ENCODE measurements around the gene TLE5. TPM values are rescaled to one million over a fixed set of nuclear protein-coding genes. Genes with fewer than 3 reads are reported as not detected.

Gene TLE5
- total and polyA plus RNA-seq, 10 of the 15 experiments (the other 5 are each of a cell fraction or from before 2014, with no cell fraction given): 2.5 to 373 (median 154) TPM

DNA sequence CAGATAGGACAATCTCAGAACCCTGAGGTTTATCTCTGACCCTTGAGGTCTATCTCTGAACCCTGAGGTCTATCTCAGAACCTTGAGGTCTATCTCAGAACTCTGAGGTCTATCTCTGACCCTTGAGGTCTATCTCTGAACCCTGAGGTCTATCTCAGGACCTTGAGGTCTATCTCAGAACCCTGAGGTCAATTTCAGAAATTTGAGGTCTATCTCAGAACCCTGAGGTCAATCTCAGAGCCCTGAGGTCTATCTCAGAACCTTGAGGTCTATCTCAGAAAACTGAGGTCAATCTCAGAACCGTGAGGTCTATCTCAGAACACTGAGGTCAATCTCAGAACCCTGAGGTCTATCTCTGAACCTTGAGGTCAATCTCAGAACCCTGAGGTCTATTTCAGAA, 35.5 kb downstream of the TLE5 start (continued):
- TF ChIP-seq SMARCA5 (IDR thresholded peaks at IDR 0.05) (no peak), MYB (IDR thresholded peaks at IDR 0.05; ENCODE audit: borderline replicate concordance, low read depth, low read length) (no peak), WRNIP1 (IDR thresholded peaks at IDR 0.05; ENCODE audit: borderline replicate concordance, low read depth, low read length) (no peak), STAT1 (conservative IDR thresholded peaks at IDR 0.05) (no peak), EZH2 (IDR thresholded peaks at IDR 0.05; ENCODE audit: borderline replicate concordance, control insufficient read depth, low read depth, low read length) (no peak), BRCA1 (IDR thresholded peaks at IDR 0.05; ENCODE audit: low read depth, low read length) (no peak), EED (IDR thresholded peaks at IDR 0.05; ENCODE audit: low read depth) (no peak), PKNOX1 (IDR thresholded peaks at IDR 0.05) (no peak)
- TF ChIP-seq, protein P1, sequence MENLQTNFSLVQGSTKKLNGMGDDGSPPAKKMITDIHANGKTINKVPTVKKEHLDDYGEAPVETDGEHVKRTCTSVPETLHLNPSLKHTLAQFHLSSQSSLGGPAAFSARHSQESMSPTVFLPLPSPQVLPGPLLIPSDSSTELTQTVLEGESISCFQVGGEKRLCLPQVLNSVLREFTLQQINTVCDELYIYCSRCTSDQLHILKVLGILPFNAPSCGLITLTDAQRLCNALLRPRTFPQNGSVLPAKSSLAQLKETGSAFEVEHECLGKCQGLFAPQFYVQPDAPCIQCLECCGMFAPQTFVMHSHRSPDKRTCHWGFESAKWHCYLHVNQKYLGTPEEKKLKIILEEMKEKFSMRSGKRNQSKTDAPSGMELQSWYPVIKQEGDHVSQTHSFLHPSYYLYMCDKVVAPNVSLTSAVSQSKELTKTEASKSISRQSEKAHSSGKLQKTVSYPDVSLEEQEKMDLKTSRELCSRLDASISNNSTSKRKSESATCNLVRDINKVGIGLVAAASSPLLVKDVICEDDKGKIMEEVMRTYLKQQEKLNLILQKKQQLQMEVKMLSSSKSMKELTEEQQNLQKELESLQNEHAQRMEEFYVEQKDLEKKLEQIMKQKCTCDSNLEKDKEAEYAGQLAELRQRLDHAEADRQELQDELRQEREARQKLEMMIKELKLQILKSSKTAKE (IDR thresholded peaks at IDR 0.05; ENCODE audit: low read depth, poor library complexity, severe bottlenecking): no peak

DNA sequence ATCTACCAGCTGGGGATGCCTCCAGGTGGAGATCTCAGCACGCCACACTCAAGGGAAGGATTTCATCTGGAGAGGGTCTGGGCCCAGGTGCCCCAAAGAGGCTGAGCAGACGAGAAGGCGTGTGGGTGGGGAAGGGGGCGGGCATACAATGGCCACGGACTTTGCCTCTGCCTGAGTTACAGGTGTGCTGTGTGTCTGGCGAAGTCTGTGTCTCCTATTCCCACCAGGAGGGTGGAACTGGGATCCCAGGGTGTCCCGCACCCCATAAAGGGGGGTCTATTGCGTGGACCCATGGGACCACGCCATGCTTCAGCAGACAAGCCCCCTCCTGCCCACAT, 36.8 kb downstream of the TLE5 start:
- POLR2A ChIA-PET: no interaction called here
- TF ChIP-seq MYC (IDR thresholded peaks at IDR 0.05; ENCODE audit: insufficient read depth, insufficient read length, insufficient replicate concordance, low read length, severe bottlenecking) (no peak), WRNIP1 (IDR thresholded peaks at IDR 0.05; ENCODE audit: borderline replicate concordance, low read depth, low read length) (no peak), MTA2 (IDR thresholded peaks at IDR 0.05; ENCODE audit: low read depth) (no peak), BMI1 (IDR thresholded peaks at IDR 0.05; ENCODE audit: borderline replicate concordance) (no peak), BRCA1 (IDR thresholded peaks at IDR 0.05; ENCODE audit: low read depth, low read length) (no peak), RFX5 (IDR thresholded peaks at IDR 0.05; ENCODE audit: low read depth, low read length) (no peak), EED (IDR thresholded peaks at IDR 0.05; ENCODE audit: low read depth) (no peak), CREB1 (IDR thresholded peaks at IDR 0.05; ENCODE audit: low read depth) (no peak), HDAC6 (IDR thresholded peaks at IDR 0.05; ENCODE audit: unreplicated experiment) (no peak)
- TF ChIP-seq, protein P2, sequence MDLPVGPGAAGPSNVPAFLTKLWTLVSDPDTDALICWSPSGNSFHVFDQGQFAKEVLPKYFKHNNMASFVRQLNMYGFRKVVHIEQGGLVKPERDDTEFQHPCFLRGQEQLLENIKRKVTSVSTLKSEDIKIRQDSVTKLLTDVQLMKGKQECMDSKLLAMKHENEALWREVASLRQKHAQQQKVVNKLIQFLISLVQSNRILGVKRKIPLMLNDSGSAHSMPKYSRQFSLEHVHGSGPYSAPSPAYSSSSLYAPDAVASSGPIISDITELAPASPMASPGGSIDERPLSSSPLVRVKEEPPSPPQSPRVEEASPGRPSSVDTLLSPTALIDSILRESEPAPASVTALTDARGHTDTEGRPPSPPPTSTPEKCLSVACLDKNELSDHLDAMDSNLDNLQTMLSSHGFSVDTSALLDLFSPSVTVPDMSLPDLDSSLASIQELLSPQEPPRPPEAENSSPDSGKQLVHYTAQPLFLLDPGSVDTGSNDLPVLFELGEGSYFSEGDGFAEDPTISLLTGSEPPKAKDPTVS (IDR thresholded peaks at IDR 0.05; ENCODE audit: low read depth, low read length): no peak
- DNase-seq (ENCODE audit: low read depth, low spot score) (no peak), ATAC-seq (no peak), FAIRE-seq (no peak)
- H3K36me3 ChIP-seq (ENCODE audit: control insufficient read depth in 2 of 2, insufficient read depth in 2 of 2, low read length in 1 of 2): no peaks in the 10 kb centered on the region
- H3K27me3 ChIP-seq (replicated peaks in 1 of 2; ENCODE audit: control insufficient read depth in 2 of 2, insufficient read depth in 2 of 2, low read length in 1 of 2): peaks cover 12 to 21% of the 10 kb centered on the region in 2 experiments
- H4K20me1 ChIP-seq (ENCODE audit: control insufficient read depth, insufficient read depth): no peaks in the 10 kb centered on the region
- no peak overlapping the region for H2AFZ ChIP-seq (ENCODE audit: control insufficient read depth, low read depth, low read length)
- BruUV-seq (replicated peaks): no TSS peak
- H3K79me2 ChIP-seq (ENCODE audit: control insufficient read depth, insufficient read depth, low read length): no peaks in the 10 kb centered on the region
- H3K9me3 ChIP-seq (replicated peaks; ENCODE audit: control insufficient read depth, insufficient read depth, low read length): peaks cover 3% of the 10 kb centered on the region; the same call in 2 of the 3 replicates
- no peak overlapping the region for H3K4me3 ChIP-seq
- SMC1A ChIA-PET (ENCODE audit: uncharacterized antibody, unreplicated experiment): no interaction called here
- RAD21 ChIA-PET (ENCODE audit: unreplicated experiment): no interaction called here
- 16% methylated on average over 9 of the region's 9 CpGs for WGBS (ENCODE audit: insufficient coverage, insufficient replicate concordance, low lambda C conversion rate, missing lambda C conversion rate)
- H3K27ac ChIP-seq (ENCODE audit: control insufficient read depth, insufficient read depth): no peak overlapping the region
- no peak overlapping the region for H3K4me2 ChIP-seq (ENCODE audit: control insufficient read depth, insufficient read depth)
- no peak overlapping the region for H3K9ac ChIP-seq (ENCODE audit: control insufficient read depth, insufficient read depth, low read length)
- H3K4me1 ChIP-seq (ENCODE audit: control insufficient read depth, insufficient read depth, low read length): no peaks in the 10 kb centered on the region
- intact Hi-C loops (cut with micrococcal nuclease; ENCODE audit: unreplicated experiment): no loop called here
- in situ Hi-C loops (cut with MboI): no loop called here
- CTCF ChIA-PET: no interaction called here

Data from GM12878 (cell line).